ENCODE measurements around the gene DSP. TPM values are rescaled to one million over a fixed set of nuclear protein-coding genes. Genes with fewer than 3 reads are reported as not detected.

The DSP gene, protein sequence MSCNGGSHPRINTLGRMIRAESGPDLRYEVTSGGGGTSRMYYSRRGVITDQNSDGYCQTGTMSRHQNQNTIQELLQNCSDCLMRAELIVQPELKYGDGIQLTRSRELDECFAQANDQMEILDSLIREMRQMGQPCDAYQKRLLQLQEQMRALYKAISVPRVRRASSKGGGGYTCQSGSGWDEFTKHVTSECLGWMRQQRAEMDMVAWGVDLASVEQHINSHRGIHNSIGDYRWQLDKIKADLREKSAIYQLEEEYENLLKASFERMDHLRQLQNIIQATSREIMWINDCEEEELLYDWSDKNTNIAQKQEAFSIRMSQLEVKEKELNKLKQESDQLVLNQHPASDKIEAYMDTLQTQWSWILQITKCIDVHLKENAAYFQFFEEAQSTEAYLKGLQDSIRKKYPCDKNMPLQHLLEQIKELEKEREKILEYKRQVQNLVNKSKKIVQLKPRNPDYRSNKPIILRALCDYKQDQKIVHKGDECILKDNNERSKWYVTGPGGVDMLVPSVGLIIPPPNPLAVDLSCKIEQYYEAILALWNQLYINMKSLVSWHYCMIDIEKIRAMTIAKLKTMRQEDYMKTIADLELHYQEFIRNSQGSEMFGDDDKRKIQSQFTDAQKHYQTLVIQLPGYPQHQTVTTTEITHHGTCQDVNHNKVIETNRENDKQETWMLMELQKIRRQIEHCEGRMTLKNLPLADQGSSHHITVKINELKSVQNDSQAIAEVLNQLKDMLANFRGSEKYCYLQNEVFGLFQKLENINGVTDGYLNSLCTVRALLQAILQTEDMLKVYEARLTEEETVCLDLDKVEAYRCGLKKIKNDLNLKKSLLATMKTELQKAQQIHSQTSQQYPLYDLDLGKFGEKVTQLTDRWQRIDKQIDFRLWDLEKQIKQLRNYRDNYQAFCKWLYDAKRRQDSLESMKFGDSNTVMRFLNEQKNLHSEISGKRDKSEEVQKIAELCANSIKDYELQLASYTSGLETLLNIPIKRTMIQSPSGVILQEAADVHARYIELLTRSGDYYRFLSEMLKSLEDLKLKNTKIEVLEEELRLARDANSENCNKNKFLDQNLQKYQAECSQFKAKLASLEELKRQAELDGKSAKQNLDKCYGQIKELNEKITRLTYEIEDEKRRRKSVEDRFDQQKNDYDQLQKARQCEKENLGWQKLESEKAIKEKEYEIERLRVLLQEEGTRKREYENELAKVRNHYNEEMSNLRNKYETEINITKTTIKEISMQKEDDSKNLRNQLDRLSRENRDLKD (N-terminal part only)
- total RNA-seq, result 74.0 and 77.5 TPM in 2 replicates

GRCh38 chr6:7541175-7542064, at the start of gene DSP:
Gene DSP, plus strand, starts transcription at chr6:7541671. Its CDS starts 245 bp downstream, at chr6:7541916.

DNA sequence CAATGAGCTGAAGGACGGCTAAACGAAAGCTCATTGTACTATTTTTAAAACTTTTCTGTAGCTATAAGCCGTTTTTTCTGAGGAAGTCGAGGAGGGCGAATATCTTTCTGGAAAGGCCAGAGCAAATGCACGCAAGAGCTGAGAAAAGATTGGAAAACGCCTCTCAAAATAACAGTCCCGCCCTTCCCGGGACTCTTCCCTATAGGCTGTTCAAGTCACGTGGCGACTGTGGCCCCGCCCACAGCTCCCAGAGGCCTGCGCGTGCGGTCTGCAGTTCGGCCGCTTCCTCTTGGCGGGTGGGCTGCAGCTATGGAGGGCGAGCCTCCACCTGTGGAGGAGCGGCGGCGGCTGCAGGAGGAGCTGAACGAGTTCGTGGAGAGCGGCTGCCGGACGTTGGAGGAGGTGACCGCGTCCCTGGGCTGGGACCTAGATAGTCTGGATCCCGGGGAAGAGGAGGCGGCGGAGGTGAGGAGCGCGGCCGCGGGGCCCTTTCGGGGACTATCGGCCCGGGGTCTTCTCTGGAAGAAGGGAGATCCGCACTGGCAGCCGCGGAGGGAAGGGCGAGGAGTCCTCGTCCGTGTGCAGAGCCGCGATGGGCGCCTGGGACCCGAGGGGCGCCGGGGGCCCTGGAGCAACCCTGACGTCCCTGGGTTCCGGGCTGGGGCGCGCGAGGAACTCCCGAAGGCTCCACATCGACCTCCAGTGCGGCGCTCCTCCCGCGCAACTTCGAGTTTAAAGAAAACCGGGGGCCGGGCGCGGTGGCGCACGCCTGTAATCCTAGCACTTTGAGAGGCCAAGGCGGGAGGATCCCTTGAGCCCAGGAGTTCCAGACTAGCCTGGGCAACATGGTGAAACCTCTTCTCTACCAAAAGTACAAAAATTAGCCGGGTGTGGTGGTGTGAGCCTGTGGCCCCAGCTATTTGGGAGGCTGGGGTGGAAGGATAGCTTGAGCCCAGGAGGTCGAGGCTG, 48.8 kb downstream of the DSP start, which contains the start of gene SNRNP48:
Gene SNRNP48, plus strand, starts transcription at position 250 of the 969 bp plus-strand sequence. Its CDS starts 60 bp downstream, at position 310.

Other genes starting within 250 kb of the DSP start
- 28.9 and 42.4 TPM in 2 replicates for gene SSR1, start 228.5 kb upstream of the DSP start, total RNA-seq
- gene CAGE1, start 151.9 kb upstream of the DSP start, total RNA-seq, result not detected in 2 replicates
- gene RIOK1, start 151.9 kb upstream of the DSP start, total RNA-seq, result 7.5 and 10.4 TPM in 2 replicates
- gene SNRNP48, start 48.5 kb downstream of the DSP start, total RNA-seq, result 3.8 and 6.4 TPM in 2 replicates
- gene BMP6, start 184.4 kb downstream of the DSP start, total RNA-seq, result 0.13 and 0.49 TPM in 2 replicates